GM20431 (cell line): ENCODE measurements around the gene FDCSP.
"Not testable (repeated sequence)": the region's sequence is repeated elsewhere in the genome, so short reads cannot be mapped to it uniquely, and the experiment has no call there.

Source experiments
- in situ Hi-C: fragments of 300-500 bp; cut with MseI, MboI; formaldehyde crosslinking; loops from one replicate; pipeline ENCODE4 v1.15.0; 2020; ENCODE audit warnings: low sequenced_read_pairs; ENCODE audit not compliant: unreplicated experiment

The FDCSP gene

GRCh38 chr4:70225824-70226223 lies at the start of gene FDCSP:
TSS of gene FDCSP (plus strand) at chr4:70226124. CDS start at chr4:70231195, 5,071 bp downstream.
- in situ Hi-C loops: no loop called here

DNA sequence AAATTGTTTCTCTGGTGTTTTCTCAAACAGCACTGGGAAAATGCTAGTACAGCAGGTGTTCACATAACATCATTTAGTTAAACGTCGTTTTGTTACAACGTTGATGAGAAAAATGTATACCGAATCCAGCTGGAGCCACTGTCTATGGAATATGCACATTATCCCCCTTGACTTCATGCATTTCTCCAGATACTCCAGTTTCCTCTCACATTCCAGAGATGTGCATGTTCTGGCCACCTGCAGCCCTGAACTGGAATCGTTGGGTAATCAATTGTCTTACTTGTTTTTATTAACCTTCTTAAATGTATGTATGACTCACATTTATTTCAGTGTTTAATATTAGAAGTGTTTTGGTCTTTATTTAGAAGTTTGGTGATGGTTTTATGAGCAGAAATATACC lies 48.8 kb upstream of the FDCSP start:
- in situ Hi-C loops: loop anchor here (25.0 kb wide), 2 partner anchors 290 to 490 kb away; no protein-coding TSS in a partner anchor

DNA sequence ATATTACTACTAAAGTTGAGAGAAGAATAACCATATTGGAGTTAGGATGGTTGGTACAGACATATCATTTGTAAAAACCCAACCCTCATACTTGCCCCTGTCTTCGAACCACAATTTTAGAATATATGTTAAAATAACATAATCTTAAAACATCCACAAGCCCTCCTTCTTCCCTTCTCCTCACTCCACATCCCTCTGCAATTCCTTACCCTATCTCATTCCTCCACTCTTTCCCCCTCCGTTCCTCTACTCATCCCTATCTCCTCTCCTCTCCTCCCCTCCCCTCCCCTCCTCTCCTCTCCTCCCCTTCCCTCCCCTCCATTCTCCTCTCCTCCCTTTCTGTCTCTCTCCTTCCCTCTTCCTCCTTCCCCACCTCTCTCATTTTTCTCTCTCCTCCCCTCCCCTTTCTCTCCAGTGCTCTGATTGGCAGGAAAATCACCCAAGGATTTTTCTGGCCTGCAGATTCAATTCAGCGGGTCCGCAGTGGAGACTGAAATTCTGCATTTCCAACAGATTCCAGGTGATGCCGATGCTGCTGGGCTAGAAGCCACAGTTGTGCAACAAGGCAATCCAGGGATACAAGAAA lies 47.8 kb upstream of the FDCSP start:
- in situ Hi-C loops: loop anchor here (25.0 kb wide), 2 partner anchors 291 to 491 kb away; no protein-coding TSS in a partner anchor

- in situ Hi-C loops: loop anchor here (25.0 kb wide), 2 partner anchors 293 to 493 kb away; no protein-coding TSS in a partner anchor
These were observed 46.1 kb upstream of the FDCSP start for GRCh38 chr4:70179811-70180210.

- in situ Hi-C loops: loop anchor here (25.0 kb wide), 2 partner anchors 295 to 495 kb away; no protein-coding TSS in a partner anchor
These were observed 44.1 kb upstream of the FDCSP start for GRCh38 chr4:70181864-70182263.

DNA sequence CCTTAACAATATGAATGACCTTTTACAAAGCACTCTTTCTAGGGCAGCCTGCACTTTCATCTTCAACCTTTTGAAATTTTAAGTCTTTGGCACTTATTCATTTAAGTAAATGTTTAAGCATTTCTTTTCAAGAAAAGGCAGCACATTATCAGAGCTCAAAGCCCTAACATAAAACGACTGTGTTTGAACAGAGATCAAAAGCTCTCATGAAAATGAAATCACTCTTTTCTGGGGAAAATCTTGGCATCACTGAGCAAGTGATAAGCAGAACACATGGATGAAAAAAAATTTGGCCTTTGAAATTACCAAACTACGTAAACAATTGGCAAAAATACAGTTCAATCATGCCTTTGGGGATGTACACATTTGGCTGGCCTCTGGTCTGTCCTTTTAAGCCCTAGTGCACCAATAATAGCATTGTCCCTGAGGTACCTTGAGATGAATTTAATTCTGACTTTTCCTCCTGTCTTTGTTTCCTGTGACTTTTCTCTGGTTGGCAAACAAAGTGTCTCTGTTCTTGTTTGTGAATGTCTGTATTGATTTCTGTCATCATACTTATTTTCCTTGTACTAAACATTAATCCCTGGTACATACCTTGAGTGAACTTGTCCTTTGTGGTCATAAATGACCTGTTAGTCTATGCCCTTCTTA lies 43.3 kb upstream of the FDCSP start:
- in situ Hi-C loops: loop anchor here (25.0 kb wide), 2 partner anchors 295 to 495 kb away; no protein-coding TSS in a partner anchor

DNA sequence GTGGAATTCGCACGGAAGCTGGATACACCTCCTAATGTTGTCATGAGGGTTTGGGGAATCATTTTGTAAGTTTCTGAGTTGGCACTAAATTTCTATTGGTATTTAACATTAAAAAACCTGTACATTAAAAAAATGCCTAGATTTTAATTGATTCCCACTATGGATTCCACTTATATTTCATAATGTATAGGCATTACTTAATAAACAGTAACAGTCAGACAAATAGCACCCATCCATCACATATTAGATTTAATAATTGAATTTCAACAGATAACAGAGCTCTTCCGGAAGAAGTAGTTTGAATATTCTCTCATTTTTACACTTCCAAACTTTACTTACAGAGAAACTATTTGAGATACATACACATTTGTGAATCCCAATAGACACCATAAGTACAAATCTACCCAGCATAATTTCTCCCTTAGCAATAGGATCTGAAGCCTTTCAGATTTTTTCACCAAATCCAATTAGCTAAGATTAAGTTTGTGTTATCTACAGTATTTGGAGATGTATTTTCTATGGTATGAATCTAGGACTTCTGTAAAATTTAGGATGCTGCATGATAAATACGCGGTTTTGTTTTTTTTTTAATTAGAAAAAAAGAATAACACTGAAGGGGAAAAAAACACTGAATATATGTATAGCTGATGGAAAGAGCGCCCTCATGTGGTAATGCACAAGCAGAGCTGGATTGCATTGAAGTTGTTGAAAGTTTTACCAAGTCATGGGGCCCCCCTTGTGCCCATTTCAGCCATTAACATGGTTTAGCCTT lies 42.6 kb upstream of the FDCSP start:
- in situ Hi-C loops: loop anchor here (25.0 kb wide), 2 partner anchors 296 to 496 kb away; no protein-coding TSS in a partner anchor

GRCh38 chr4:70183940-70184246 lies 42.0 kb upstream of the FDCSP start:
- in situ Hi-C loops: loop anchor here (25.0 kb wide), 2 partner anchors 297 to 497 kb away; no protein-coding TSS in a partner anchor

- in situ Hi-C loops: loop anchor here (25.0 kb wide), 2 partner anchors 300 to 500 kb away; no protein-coding TSS in a partner anchor
These were observed 38.7 kb upstream of the FDCSP start for GRCh38 chr4:70187216-70187615.

- in situ Hi-C loops: loop anchor here (25.0 kb wide), 2 partner anchors 303 to 503 kb away; no protein-coding TSS in a partner anchor
These were observed 35.3 kb upstream of the FDCSP start for GRCh38 chr4:70190579-70190978.

- in situ Hi-C loops: loop anchor here (25.0 kb wide), 2 partner anchors 304 to 504 kb away; no protein-coding TSS in a partner anchor
These were observed 34.3 kb upstream of the FDCSP start for GRCh38 chr4:70191647-70192046.

- in situ Hi-C loops: loop anchor here (25.0 kb wide), 2 partner anchors 306 to 506 kb away; no protein-coding TSS in a partner anchor
These were observed 33.0 kb upstream of the FDCSP start for GRCh38 chr4:70192895-70193294.

DNA sequence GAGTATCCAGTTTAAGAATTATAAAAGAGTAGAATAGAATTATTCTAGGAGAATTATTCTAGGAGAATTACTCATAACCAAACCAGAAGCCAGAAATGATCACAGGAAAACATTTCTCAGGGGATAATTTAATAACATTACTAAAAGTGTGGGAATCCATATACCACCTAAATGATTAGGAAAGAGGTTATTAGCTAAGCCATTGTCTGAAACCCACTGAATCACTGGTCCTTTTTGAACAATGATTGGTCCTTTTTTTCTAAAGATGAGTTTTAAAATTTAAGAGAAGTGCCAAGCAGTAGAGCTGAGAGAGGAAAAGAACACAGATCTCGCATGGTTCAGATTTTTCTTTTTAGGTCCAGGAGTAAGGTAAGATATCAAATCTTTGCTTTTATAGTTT lies 30.5 kb upstream of the FDCSP start, which contains the start of gene ODAM:
ODAM (plus strand) TSS at position 301 of the 400 bp plus-strand sequence. CDS start 819 bp downstream, outside the sequence.
- in situ Hi-C loops: loop anchor here (25.0 kb wide), 2 partner anchors 308 to 508 kb away; no protein-coding TSS in a partner anchor

DNA sequence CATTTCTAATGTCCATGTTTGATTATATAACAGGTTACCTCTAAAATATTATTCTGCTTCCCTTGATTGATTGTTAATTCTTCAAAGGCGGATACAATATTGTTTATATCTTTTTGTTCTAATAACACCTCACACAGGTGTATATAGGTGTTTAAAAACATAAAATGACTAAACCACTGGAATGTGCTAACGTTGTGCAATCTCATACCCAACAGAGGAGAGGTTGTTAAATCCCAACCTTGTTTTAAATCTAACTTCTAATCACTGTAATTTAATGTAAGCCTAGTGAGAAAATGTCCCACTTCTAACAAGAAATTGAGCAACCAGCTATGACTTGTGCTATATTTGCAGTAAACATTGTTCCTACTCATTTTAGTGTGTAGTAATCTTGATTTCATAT lies 29.1 kb upstream of the FDCSP start:
- in situ Hi-C loops: loop anchor here (25.0 kb wide), 2 partner anchors 310 to 510 kb away; no protein-coding TSS in a partner anchor

- in situ Hi-C loops: loop anchor here (25.0 kb wide), 2 partner anchors 311 to 511 kb away; no protein-coding TSS in a partner anchor
These were observed 28.1 kb upstream of the FDCSP start for GRCh38 chr4:70197842-70198241.

DNA sequence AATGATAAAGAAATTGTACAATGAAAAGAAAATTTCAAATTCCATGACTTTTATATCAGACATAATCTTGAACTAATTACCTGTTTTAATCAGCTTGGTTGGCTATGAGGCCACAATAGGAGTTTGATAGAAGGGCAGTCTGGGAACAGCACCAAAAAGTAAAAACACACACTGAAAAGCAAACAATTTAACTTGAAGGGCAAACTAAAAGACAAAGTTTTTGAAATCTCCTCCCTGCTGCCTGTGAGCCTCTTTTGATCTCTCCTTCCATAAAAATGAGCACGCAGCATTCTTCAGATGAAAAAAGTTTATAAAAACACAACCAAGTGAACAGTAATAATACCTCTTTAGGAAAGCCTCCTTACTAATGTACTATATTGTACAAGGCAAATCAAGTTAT lies 22.3 kb upstream of the FDCSP start:
- in situ Hi-C loops: no loop called here

GRCh38 chr4:70212752-70213151 lies 13.2 kb upstream of the FDCSP start:
- in situ Hi-C loops: not testable (repeated sequence)

- in situ Hi-C loops: not testable (repeated sequence)
These were observed 9.8 kb upstream of the FDCSP start for GRCh38 chr4:70216109-70216508.

GRCh38 chr4:70216550-70216949 lies 9.4 kb upstream of the FDCSP start:
- in situ Hi-C loops: not testable (repeated sequence)

DNA sequence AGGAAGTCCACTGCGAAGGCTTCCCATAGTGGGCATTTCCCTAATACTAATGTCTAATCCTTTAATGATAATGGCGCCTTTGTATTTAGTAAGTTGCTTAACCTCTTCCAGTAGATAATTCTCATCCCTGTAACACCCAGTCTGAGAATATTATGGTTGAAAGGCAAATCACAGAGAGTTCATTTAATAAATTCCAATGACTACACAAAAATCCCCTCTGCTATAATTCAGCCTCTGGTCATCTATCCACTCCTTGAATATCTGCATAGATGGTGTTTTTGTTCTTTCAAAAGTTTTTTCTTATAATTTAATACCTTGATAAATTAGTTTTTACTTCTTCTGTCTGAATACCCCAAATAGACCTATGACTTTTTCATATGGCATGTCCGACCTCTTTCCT lies 4.5 kb upstream of the FDCSP start:
- in situ Hi-C loops: not testable (repeated sequence)
